T47D (cell line): Measurements from ENCODE around the gene LRMDA.

Experiments
- DNase-seq, 2 experiments: peaks; one replicate each; pipeline versions ENCODE4 v3.0.0 to v3.0.0-alpha.2; 2011 to 2012; ENCODE audit warnings: low read depth in 1 of 2, low spot score in 1 of 2
- JUND ChIP-seq: IDR thresholded peaks from 2 replicates; pipeline ENCODE4 v1.6.1; 2012; ENCODE audit warnings: low read depth
- in situ Hi-C: cut with HindIII; loops from 2 replicates; pipeline ENCODE4 v1.10.0; 2016; ENCODE audit warnings: low sequenced_read_pairs, low pct_unique_long_range_greater_than_20kb

LRMDA gene

DNA sequence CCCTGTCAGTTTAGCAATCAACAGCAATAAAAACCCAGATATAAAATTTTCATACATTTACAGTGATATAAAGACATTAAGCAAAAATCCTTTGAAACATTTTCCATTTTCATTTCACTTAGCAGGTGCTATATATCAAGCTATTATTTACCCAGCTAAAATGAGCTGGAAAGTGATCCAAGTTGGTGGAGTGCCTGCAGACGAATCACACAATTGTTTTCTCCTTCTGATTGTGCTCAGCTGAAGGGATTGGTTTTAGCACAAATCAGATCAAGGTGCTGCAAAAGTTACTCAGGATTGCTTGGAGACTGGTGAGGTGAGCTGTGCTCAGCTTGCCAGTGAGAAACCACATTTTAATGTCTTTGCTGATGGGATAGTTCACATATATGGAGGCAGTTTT, 138.1 kb downstream of the LRMDA start:
- no peak for TF ChIP-seq JUND
- DNase-seq = no peak
- in situ Hi-C loops = no loop called here

DNA sequence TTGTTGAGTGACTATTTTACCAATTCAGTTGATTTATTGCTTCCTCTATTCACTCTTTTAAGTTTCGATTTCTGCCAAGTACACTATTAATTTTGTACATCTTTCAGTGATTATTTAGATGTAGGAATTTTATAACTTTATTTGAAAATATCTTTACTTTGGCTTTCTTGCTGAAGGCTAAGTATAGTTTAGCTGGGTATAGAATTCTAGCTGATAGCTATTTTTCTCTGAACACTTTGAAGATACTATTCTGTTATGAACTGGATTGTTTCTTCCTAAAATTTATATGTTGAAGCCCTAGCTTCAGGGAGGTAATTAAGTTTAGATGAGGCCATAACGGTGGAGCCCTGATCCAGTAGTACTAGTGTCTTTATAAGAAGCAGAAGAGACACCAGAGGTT, 141.1 kb downstream of the LRMDA start:
- in situ Hi-C loops = no loop called here
- no peak for TF ChIP-seq JUND
- no peak for DNase-seq

DNA sequence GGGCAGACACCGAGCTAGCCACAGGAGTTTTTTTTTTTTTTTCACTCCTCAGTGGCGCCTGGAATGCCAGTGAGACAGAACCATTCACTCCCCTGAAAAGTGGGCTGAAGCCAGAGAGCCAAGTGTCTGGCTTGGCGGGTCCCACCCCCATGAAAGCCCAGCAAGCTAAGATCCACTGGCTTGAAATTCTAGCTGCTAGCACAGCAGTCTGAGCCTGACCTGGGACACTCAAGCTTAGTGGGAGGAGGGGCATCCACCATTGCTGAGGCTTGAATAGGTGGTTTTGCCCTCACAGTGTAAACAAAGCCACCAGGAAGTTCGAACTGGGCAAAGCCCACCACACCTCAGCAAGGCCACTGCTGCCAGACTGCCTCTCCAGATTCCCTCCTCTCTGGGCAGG, 144.5 kb downstream of the LRMDA start:
- in situ Hi-C loops = no loop called here
- no peak for DNase-seq
- TF ChIP-seq JUND = no peak

DNA sequence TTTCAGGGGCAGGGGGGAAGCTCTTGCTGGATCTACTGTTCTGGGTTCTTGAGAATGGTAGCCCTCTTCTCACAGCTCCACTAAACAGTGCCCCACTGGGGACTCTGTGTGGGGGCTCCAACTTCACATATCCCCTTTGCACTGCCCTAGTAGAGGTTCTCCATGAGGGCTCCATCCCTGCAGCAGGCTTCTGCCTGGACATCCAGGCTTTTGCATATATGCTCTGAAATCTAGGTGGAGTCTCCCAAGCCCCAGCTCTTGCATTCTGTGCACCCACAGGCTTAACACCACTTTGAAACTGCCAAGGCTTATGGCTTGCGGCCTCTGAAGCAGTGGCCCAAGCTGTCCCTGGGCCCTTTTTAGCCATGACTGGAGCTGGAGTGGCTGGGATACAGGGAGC, 150.7 kb downstream of the LRMDA start:
- no peak for TF ChIP-seq JUND
- in situ Hi-C loops = no loop called here
- no peak for DNase-seq

DNA sequence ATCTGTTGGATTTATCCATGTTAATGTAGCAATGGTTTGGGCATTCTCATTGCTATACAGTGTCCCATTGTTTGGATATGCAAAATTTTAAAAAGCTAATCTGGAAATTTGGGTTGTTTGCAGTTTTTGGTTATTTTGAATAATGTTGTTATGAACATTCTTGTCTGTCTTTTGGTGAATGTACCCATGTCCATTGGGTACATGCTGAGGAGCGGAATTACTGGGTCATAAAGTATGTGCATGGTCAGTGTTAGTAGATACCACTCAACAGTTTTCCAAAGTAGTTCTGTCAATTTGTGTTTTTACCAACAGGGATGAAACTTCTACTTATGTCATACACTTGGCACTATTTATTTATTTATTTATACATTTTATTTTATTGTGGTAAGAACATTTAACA, 153.9 kb downstream of the LRMDA start:
- DNase-seq = no peak
- in situ Hi-C loops = no loop called here
- no peak for TF ChIP-seq JUND

DNA sequence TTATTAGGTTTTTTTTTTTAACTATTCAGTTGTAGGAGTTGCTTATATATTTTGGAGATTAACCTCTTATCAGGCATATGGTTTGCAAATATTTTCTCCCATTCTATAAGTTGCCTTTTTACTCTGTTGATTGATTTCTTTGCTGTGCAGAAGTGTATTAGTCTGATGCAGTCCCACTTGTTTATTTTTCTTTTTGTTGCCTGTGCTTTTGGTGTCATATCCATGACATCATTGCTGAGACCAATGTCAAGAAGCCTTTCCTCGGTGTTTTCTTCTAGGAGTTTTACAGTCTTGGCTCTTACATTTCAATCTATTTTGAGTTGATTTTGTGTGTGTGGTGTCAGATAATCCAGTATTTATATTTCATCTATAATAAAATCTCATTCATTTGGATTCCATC, 155.4 kb downstream of the LRMDA start:
- in situ Hi-C loops = no loop called here
- DNase-seq = no peak
- no peak for TF ChIP-seq JUND

DNA sequence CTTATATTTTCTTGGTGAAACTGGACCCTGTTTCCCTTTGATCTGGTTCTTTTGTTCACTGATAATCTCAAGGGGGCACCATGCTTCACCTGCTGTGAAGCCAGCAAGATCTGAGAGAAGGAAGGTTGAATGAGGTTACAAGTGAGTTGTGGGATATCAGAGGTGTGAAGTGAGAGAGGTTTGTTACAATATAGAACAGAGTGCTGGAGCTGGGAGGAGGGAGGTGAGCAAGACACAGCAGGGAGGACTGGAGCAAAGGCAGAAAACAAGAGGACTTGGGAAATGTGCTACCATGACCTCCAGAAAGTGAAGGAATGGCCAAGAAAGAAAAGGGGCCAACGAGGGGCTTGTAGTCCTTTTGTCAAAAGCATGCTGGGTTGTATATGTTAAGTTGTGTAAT, 156.6 kb downstream of the LRMDA start:
- in situ Hi-C loops = no loop called here
- no peak for DNase-seq
- TF ChIP-seq JUND = no peak

DNA sequence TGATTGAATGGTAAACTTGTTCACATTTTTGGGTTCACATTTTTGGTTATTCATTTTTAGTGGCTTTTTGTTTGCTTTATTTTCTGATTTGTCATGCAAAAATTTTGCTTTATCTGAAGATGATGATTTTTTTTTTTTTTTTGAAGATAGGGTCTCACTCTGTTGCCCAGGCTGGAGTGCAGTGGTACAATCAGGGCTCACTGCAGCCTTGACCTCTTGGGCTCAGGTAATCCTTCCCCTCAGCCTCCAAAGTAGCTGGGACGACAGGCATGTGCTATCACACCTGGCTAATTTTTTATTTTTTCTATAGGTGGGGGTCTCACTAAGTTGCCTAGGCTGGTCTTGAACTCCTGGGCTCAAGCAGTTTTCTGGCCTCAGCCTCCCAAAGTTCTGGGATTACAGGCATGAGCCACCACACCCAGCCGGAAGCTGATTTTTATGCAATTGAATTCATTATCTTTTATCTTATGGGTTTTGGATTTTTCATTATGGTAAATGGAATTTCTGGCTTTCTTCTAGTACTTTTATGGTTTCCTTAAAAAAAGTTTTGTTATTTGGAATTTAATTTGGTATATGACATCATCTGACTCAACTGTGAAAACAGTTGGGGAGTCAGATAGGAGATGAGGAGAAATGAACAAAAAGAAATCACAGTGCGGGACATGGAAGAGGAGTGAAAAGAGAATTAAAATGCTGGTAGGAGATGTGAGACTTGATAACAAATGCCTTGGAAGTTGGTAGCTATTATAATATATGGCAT, 158.7 kb downstream of the LRMDA start:
- no peak for DNase-seq
- in situ Hi-C loops = no loop called here
- TF ChIP-seq JUND = no peak

DNA sequence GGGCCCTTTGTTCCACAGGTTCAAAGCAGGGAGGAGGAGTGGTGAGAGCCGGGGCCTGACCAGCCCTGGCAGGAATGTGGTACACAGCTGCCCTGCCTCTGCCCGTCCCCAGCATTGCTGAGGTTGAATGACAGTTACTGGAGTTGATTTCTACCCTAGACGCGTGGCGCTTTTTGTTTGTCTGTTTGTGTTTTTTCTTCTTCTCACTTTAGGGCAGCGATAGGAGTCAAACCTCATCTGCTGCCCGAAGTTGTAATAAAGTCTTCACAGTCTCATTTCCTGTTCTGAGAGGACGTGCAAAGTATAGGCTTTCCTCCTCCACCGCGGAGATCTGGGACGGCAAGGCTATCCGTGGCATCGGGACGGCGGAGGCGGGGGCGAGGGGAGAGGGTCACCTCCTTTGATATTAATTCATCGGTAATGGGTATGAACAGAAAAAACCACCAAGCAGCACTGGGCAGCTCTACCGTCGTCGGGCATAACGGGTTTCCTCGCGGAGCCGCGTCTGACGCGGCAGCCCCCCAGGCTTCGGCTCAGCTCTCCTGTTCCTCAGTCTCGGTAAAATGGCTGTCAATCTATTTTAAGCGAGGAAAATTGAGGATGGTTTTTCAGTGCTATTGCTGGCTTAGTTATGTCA, 160.8 kb downstream of the LRMDA start:
- in situ Hi-C loops = no loop called here
- DNase-seq = no peak
- TF ChIP-seq JUND = no peak

DNA sequence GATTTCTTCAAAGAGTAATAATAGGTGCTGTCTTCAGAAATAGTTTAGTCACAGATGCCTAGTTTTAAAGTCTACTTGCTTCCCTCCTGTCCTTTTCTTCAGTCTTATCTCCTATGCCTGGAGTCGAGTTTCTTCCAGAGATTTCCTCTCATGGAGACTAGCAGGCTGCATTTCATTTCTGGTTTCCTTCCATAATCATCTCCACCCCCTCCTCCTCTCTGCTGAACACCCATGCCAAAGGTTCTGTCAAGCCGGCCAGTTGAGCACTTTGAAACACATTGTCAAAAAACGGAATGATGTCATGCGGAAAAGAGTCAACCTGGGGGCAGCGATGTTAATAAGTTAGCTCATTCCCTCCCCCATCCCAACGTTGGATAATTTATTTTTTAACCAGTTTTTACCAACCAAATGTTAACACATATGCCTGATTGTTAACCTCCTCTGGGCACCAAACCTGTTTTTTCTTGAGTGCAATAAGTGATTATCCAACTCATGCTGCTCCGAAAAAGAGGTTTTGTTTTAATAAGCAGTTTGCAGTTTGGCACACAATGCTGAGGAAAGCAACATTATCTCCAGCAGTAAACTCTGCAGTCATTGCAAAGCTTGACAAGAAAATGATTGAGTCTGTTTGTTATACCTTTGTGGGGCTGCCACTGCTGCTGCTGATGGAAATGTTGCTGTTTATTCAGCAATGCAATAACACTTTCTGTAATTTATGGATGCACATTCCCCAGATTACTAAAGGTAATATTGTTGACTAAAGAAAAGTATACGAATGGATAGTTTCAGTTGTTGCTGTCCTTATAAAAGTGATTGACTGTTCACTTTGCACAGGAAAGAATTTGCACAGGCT, 161.6 kb downstream of the LRMDA start:
- in situ Hi-C loops = no loop called here

DNA sequence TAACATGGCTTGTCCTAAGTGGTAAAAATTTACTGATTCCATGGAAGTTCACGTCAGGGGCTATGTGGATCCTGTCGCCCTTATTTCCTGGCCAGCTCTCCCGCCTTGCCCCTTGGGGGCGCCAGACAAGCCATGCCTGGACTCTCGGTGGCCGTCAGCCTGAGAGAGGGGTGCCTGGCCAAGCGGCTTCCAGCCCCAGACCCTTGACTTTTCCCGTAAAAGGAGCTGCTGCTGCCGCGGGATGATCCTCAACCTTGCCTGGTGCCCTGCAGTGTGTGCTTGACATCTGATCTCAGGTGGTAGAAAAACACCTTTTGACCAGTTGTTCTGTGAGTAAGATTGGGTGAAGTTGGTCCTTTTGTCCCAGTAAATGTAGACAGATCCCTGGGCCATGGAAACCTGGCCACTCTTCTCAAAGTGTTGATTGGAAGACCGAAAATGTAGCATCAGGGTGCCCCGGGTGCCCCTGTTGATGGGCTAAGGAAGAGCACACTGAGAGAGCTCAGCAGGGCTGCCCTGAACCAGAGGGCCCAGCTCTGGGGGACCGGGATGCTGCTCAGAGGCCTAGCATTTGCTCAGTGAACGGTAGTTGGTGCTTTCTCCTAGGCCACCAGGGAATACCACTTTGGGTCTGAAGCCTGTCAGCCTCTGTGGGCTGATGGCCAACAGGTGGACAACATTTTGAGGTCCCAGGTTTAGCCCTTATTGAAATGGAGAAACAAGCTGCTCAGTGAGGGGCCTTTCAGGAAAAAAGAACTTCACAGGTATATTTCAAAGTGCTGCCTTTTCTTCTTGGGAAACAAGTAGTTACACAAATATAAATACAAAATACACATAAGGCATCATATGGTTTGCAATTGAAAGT, 162.5 kb downstream of the LRMDA start:
- in situ Hi-C loops = no loop called here
- no peak for TF ChIP-seq JUND
- DNase-seq = no peak

More for the DNA sequence above, 161.6 kb downstream of the LRMDA start:
- DNase-seq = no peak
- no peak for TF ChIP-seq JUND

DNA sequence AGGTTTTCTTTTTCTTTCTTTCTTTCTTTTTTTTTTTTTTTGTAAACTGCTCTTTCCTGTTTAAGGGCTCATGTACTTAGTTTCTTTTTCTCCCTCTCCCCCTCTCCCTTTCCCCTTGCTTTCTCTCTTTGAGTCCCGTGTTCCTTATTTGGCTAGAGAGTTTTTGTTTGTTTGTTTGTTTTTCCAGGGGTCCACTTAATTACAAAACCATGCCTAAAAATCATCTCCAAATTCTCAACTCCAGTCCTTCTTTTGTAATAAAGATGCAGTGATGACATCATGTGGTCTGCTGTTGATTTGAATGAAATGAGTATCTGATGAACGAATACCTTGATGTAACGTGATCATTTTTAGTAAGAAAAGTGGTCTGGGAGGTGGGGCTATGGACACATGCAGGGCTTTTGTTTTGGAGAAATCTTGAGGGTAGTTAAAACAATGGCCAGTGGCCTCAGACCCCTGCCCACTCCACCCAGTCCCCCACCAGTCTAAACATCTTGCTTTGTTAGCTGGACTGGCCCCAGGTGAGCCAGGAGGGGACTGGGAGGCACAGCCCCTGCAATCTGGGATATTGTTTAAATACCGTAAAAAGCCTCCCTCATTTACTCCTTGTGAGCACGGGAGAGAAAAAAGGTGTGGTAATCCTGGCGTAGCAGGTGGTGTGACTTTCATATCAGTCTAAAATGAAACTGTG, 165.7 kb downstream of the LRMDA start:
- DNase-seq = no peak
- in situ Hi-C loops = no loop called here
- TF ChIP-seq JUND = no peak
